Activated T-cell treated with anti-CD3 and anti-CD28 coated beads, Interleukin-2, amount 50 U/mL, for 72 hours (primary cell): ENCODE measurements around the gene DNAH8. TPM values are rescaled to one million over a fixed set of nuclear protein-coding genes. Genes with fewer than 3 reads are reported as not detected.

Experiments used
- ATAC-seq, 2 donors: fragments of 150-1000 bp; cut with Tn5 transposase; replicated peaks in 1 of 2; 2 replicates each; pipeline ENCODE4 v1.10.0; 2021; ENCODE audit warnings: moderate library complexity in 2 of 2, mild to moderate bottlenecking in 1 of 2
- DNase-seq, 2 donors: peaks; one replicate each; pipeline ENCODE4 v3.0.0; 2021 to 2022; ENCODE audit warnings: mixed read lengths in 1 of 2
- H3K27ac Mint-ChIP-seq: one replicate; pipeline ENCODE4 v1.8.0; 2022; ENCODE audit warnings: mild to moderate bottlenecking, moderate library complexity, mixed read lengths
- H3K27me3 Mint-ChIP-seq: one replicate; pipeline ENCODE4 v1.8.0; 2022; ENCODE audit warnings: low read depth, mixed read lengths
- H3K36me3 Mint-ChIP-seq, 2 donors: one replicate each; pipeline ENCODE4 v1.8.0; 2022; ENCODE audit warnings: mixed read lengths in 2 of 2, mild to moderate bottlenecking in 1 of 2; ENCODE audit not compliant: insufficient read depth in 2 of 2
- H3K4me1 Mint-ChIP-seq: one replicate; pipeline ENCODE4 v1.8.0; 2022; ENCODE audit warnings: low read depth, mixed read lengths
- H3K4me3 Mint-ChIP-seq, 2 donors: one replicate each; pipeline ENCODE4 v1.8.0; 2022; ENCODE audit warnings: mild to moderate bottlenecking in 2 of 2, mixed read lengths in 2 of 2, moderate library complexity in 2 of 2
- H3K9me3 Mint-ChIP-seq, 2 donors: one replicate each; pipeline ENCODE4 v1.8.0; 2022; ENCODE audit warnings: mixed read lengths in 2 of 2
- total RNA-seq, 2 donors: library from RNA; stranded (reverse); gene quantifications; one replicate each; pipeline ENCODE4 v1.2.3, GENCODE V29; 2022

Gene DNAH8
- total RNA-seq, 2 donors from 2014 or later, result 0.02 to 0.41 TPM

- Mint-ChIP-seq H3K27ac (no peak overlapping the region), H3K36me3 (no peaks in the 10 kb centered on the region), H3K4me3 (no peak overlapping the region), H3K9me3 (no peaks in the 10 kb centered on the region), H3K4me1 (no peaks in the 10 kb centered on the region), H3K27me3 (peaks cover 8% of the 10 kb centered on the region)
- ATAC-seq (no peak), DNase-seq (no peak)
Observed at GRCh38 chr6:38990475-38990874, 275.4 kb downstream of the DNAH8 start.

DNA sequence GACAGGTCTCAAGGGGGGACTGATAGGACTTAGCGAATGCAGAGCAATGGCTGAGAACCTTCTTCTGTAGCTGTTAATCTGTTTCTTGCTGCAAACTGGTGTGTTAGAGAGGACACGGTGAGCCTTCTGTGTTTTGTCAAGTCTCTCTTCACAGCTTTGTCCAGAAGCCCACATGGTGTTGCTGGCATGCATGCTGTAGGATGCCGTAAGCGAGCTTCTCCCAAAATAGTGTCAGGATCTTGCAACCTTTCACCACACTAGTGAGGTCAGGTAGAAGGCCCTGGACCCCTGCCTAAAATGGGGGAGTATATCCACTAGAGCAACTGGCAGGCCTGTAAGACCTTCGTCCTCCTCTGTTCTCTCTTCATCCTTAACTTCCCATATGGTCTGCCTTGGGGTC lies 281.6 kb downstream of the DNAH8 start:
- DNase-seq, result no peak
- Mint-ChIP-seq H3K4me3 (no peak overlapping the region), H3K27ac (no peak overlapping the region), H3K27me3 (peaks cover 45% of the 10 kb centered on the region), H3K4me1 (no peaks in the 10 kb centered on the region), H3K9me3 (no peaks in the 10 kb centered on the region), H3K36me3 (no peaks in the 10 kb centered on the region)
- no peak for ATAC-seq

GRCh38 chr6:38997128-38997761 lies 282.1 kb downstream of the DNAH8 start:
- no peak overlapping the region for H3K27ac Mint-ChIP-seq
- H3K4me1 Mint-ChIP-seq, result no peaks in the 10 kb centered on the region
- no peak for ATAC-seq
- H3K9me3 Mint-ChIP-seq, result no peaks in the 10 kb centered on the region
- H3K4me3 Mint-ChIP-seq, result no peak overlapping the region
- peak; percentile 47 to 55 for DNase-seq
- no peaks in the 10 kb centered on the region for H3K36me3 Mint-ChIP-seq
- peaks cover 49% of the 10 kb centered on the region for H3K27me3 Mint-ChIP-seq

DNA sequence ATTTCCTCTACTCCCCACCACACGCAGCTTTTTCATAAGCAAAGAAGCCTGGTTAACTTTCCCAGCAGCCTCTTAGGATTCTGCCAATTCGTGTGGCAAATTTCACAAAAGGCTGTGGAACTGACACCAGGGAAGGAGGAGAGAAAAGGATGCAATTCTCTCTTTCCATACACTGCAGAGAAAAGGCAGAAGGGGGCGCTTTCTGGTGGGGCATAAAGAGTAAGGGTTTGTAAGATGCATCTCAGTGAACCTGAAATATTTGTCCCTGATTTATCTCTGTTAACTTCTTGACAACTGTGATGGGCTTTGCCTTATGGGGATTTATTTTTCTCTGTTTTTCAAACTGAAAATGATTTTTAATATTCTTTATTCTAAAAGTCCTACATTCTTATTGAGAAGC lies 288.0 kb downstream of the DNAH8 start:
- ATAC-seq (no peak), DNase-seq (peak; percentile 11)
- Mint-ChIP-seq H3K4me3 (no peak overlapping the region), H3K4me1 (no peaks in the 10 kb centered on the region), H3K36me3 (no peaks in the 10 kb centered on the region), H3K27me3 (peaks cover 57% of the 10 kb centered on the region), H3K9me3 (peaks cover 0 to under 1% of the 10 kb centered on the region in 2 donors), H3K27ac (no peak overlapping the region)

- Mint-ChIP-seq H3K27ac (no peak overlapping the region), H3K36me3 (no peaks in the 10 kb centered on the region), H3K27me3 (peaks cover 61% of the 10 kb centered on the region), H3K4me3 (no peak overlapping the region), H3K9me3 (peaks cover 0 to 2% of the 10 kb centered on the region in 2 donors), H3K4me1 (no peaks in the 10 kb centered on the region)
- ATAC-seq (no peak), DNase-seq (no peak)
Observed at GRCh38 chr6:39003492-39003891, 288.4 kb downstream of the DNAH8 start.

DNA sequence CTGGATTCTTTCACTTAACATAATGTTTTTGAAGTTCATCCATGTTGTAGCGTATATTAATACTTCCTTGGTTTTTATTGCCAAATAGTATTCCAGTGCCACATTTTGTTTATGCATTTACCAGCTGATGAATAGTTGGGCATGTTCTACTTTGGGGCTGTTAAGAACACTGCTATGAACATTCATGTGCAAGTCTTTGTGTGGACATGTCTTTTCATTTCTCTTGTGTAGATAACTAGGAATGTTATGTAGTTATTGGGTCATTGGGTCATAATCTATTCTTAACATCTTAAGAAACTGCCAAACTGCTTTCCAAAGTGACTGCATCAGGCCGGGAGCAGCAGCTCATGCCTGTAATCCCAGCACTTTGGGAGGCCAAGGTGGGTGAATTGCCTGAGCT lies 289.7 kb downstream of the DNAH8 start:
- no peak for ATAC-seq
- Mint-ChIP-seq H3K27me3 (peaks cover 73% of the 10 kb centered on the region), H3K9me3 (peaks cover 0 to 2% of the 10 kb centered on the region in 2 donors), H3K4me1 (no peaks in the 10 kb centered on the region), H3K36me3 (no peaks in the 10 kb centered on the region), H3K27ac (no peak overlapping the region), H3K4me3 (no peak overlapping the region)
- no peak for DNase-seq

DNA sequence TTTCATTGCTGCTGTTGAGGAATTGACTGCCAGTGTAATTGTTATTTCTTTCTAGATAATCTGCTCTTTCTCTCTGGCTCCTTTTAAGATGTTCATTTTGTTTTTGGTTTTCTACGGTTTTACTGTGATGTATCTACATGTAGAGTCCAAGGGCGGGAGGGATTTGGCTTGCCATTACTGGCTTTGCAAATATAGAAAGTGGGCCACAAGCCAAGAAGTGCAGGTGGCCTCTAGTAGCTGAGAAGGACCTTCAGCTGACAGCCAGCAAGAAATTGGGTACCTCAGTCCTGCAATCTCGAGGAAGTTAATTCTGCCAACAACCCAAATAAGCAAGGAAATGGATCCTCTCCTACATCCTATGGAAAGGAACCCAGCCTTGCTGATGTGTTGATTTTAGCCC lies 290.7 kb downstream of the DNAH8 start:
- Mint-ChIP-seq H3K4me3 (no peak overlapping the region), H3K36me3 (no peaks in the 10 kb centered on the region), H3K27me3 (peaks cover 66% of the 10 kb centered on the region), H3K9me3 (peaks cover 0 to 2% of the 10 kb centered on the region in 2 donors), H3K27ac (no peak overlapping the region), H3K4me1 (no peaks in the 10 kb centered on the region)
- DNase-seq (no peak), ATAC-seq (no peak)

GRCh38 chr6:39007575-39007974 lies 292.5 kb downstream of the DNAH8 start:
- DNase-seq, result no peak
- peaks cover 70% of the 10 kb centered on the region for H3K27me3 Mint-ChIP-seq
- H3K4me1 Mint-ChIP-seq, result no peaks in the 10 kb centered on the region
- no peak overlapping the region for H3K27ac Mint-ChIP-seq
- H3K36me3 Mint-ChIP-seq, result no peaks in the 10 kb centered on the region
- ATAC-seq, result no peak
- no peak overlapping the region for H3K4me3 Mint-ChIP-seq
- peaks cover 0 to 2% of the 10 kb centered on the region in 2 donors for H3K9me3 Mint-ChIP-seq

- no peak overlapping the region for H3K4me3 Mint-ChIP-seq
- no peaks in the 10 kb centered on the region for H3K36me3 Mint-ChIP-seq
- no peak for ATAC-seq
- no peaks in the 10 kb centered on the region for H3K4me1 Mint-ChIP-seq
- peaks cover 0 to 2% of the 10 kb centered on the region in 2 donors for H3K9me3 Mint-ChIP-seq
- H3K27me3 Mint-ChIP-seq, result peaks cover 81% of the 10 kb centered on the region
- no peak for DNase-seq
- H3K27ac Mint-ChIP-seq, result no peak overlapping the region
Observed at GRCh38 chr6:39008737-39009136, 293.6 kb downstream of the DNAH8 start.

DNA sequence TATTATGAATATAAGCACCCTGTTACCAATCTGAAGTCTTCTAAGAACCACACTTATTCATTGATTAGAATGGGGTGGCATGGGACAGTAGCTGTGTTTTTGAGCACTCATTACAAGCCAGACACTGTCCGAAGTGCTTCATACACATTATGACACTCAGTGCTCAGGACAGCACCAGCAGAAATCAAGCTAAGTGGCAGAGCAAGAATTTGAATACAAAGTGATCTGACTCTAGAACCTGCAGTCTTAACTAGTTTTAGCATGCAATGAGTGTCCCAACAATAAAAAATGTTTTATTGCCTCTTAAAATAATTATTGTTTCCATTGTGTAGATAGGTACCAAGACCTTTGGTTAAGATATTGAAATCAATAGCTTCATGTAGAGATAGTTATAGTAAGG lies 294.4 kb downstream of the DNAH8 start:
- peaks cover 0 to 2% of the 10 kb centered on the region in 2 donors for H3K36me3 Mint-ChIP-seq
- DNase-seq (no peak), ATAC-seq (no peak)
- peaks cover 2% of the 10 kb centered on the region in 2 donors for H3K9me3 Mint-ChIP-seq
- H3K27ac Mint-ChIP-seq, result no peak overlapping the region
- no peaks in the 10 kb centered on the region for H3K4me1 Mint-ChIP-seq
- no peak overlapping the region for H3K4me3 Mint-ChIP-seq
- peaks cover 80% of the 10 kb centered on the region for H3K27me3 Mint-ChIP-seq

- peak in 1 of 2 donors; percentile 51 for ATAC-seq
- Mint-ChIP-seq H3K4me3 (no peak overlapping the region), H3K9me3 (peaks cover 2 to 4% of the 10 kb centered on the region in 2 donors), H3K27ac (no peak overlapping the region), H3K27me3 (peaks cover 32% of the 10 kb centered on the region), H3K4me1 (no peaks in the 10 kb centered on the region), H3K36me3 (peaks cover 0 to 4% of the 10 kb centered on the region in 2 donors)
- no peak for DNase-seq
Observed at GRCh38 chr6:39016839-39017546, 301.9 kb downstream of the DNAH8 start.

DNA sequence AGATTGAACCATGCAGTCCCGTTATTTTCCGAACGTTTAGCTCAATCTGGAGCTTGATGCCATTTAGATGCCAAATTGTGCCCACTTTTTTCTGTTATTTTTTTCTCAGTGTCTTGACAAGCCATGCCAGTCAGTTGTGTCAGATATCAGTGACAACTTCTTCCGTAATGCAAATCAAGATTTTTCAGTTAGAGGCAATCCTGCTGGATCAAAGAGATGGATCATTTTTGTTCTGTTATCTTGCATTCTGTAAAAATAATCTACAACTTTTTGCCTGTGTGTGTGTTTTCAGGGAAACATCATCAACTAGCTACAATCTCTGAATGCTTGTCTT lies 302.4 kb downstream of the DNAH8 start:
- ATAC-seq (no peak), DNase-seq (no peak)
- no peak overlapping the region for H3K27ac Mint-ChIP-seq
- H3K4me3 Mint-ChIP-seq, result no peak overlapping the region
- H3K27me3 Mint-ChIP-seq, result peaks cover 27% of the 10 kb centered on the region
- peaks cover 2 to 4% of the 10 kb centered on the region in 2 donors for H3K9me3 Mint-ChIP-seq
- no peaks in the 10 kb centered on the region for H3K4me1 Mint-ChIP-seq
- H3K36me3 Mint-ChIP-seq, result peaks cover 0 to 4% of the 10 kb centered on the region in 2 donors

GRCh38 chr6:39018103-39018502 lies 303.0 kb downstream of the DNAH8 start:
- Mint-ChIP-seq H3K27ac (no peak overlapping the region), H3K4me3 (no peak overlapping the region)

DNA sequence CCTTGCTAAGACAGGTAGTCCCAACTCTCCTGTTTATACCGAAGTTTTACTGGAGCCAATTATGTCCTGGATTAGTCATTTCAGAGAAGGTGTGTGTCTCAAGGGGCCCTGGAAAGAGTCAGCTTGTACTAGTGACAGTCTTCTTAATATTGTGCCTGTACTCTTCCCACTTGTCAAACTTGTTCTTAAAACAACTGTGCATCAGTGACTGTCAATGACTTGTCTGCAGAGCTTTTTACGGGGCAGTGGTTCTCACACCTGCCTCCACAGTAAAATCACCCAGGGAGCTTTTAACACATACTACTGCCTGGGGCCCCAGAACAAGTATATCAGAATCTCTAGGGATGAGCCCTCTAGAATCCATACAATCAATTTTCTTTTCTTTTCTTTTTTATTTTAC lies 305.0 kb downstream of the DNAH8 start:
- Mint-ChIP-seq H3K9me3 (peaks cover 2% of the 10 kb centered on the region in 2 donors), H3K4me3 (no peak overlapping the region), H3K36me3 (peaks cover 0 to 2% of the 10 kb centered on the region in 2 donors), H3K27ac (no peak overlapping the region), H3K27me3 (peaks cover 16% of the 10 kb centered on the region), H3K4me1 (no peaks in the 10 kb centered on the region)
- no peak for ATAC-seq
- DNase-seq, result no peak

More at GRCh38 chr6:39018103-39018502, 303.0 kb downstream of the DNAH8 start:
- Mint-ChIP-seq H3K36me3 (peaks cover 0 to 4% of the 10 kb centered on the region in 2 donors), H3K27me3 (peaks cover 21% of the 10 kb centered on the region), H3K9me3 (peaks cover 2 to 4% of the 10 kb centered on the region in 2 donors), H3K4me1 (no peaks in the 10 kb centered on the region)
- ATAC-seq, result no peak
- DNase-seq, result no peak
